Mammary epithelial cell (primary cell): ENCODE results near the gene MICALL1.

Experiments
- EZH2 ChIP-seq: IDR thresholded peaks from 2 replicates; pipeline ENCODE4 v1.6.1; 2012; ENCODE audit warnings: low read length, inconsistent platforms, borderline replicate concordance
- TF ChIP-seq, protein P1 (sequence below), 2 donors: IDR thresholded peaks in 1 of 2; conservative IDR thresholded peaks in 1 of 2; 2 replicates each; pipeline ENCODE4 v1.5.1; 2011 to 2012; ENCODE audit warnings: inconsistent platforms in 2 of 2, low read length in 2 of 2, mild to moderate bottlenecking in 2 of 2, control low read depth in 1 of 2, low read depth in 1 of 2; ENCODE audit not compliant: insufficient read depth in 1 of 2; ENCODE audit errors: extremely low read depth in 1 of 2

GRCh38 chr22:37976547-37976946 is 70.5 kb downstream of the MICALL1 start:
- TF ChIP-seq, protein P1, sequence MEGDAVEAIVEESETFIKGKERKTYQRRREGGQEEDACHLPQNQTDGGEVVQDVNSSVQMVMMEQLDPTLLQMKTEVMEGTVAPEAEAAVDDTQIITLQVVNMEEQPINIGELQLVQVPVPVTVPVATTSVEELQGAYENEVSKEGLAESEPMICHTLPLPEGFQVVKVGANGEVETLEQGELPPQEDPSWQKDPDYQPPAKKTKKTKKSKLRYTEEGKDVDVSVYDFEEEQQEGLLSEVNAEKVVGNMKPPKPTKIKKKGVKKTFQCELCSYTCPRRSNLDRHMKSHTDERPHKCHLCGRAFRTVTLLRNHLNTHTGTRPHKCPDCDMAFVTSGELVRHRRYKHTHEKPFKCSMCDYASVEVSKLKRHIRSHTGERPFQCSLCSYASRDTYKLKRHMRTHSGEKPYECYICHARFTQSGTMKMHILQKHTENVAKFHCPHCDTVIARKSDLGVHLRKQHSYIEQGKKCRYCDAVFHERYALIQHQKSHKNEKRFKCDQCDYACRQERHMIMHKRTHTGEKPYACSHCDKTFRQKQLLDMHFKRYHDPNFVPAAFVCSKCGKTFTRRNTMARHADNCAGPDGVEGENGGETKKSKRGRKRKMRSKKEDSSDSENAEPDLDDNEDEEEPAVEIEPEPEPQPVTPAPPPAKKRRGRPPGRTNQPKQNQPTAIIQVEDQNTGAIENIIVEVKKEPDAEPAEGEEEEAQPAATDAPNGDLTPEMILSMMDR (conservative IDR thresholded peaks at IDR 0.05 in 1 of 2, IDR thresholded peaks at IDR 0.05 in 1 of 2; ENCODE audit: extremely low read depth in 1 of 2, insufficient read depth in 1 of 2, low read depth in 1 of 2, low read length in 2 of 2) = no peak
- TF ChIP-seq EZH2 = no peak
